ENCODE results near the gene ATP13A2.
"Not testable (repeated sequence)": the region's sequence is repeated elsewhere in the genome, so short reads cannot be mapped to it uniquely, and the experiment has no call there.

The ATP13A2 gene

DNA sequence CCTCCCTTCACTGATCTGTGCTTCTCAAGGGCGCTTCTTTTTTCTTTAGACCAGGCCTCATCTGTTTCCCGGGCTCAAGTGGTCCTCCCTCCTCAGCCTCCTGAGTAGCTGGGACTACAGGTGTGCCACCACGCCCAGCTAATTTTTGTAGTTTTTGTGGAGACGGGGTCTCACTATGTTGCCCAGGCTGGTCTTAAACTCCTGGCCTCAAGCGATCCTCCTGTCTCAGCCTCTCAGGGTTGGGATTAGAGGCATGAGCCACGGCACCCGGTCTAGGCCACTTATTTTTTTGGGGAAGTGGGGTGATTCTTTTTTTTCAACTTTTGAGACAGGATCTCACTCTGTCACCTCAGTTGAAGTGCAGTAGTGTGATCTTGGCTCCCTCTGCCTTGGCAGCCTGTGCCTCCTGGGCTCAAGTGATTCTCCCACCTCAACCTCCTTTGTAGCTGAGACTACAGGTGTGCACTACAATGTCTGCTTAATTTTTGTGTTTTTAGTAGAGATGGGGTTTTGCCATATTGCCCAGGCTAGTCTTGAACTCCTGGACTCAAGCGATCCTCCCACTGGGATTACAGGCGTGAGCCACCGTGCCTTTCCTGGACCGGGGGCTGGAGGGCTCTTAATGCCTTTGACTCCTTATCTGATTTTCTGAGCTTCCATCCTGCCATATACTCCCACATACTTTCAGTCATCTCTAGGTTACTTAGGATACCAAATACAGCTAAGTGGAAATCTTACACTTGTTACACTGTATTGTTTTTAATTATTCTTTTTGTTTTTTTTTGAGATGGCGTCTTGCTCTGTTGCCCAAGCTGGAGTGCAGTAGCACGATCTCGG lies 50.2 kb downstream of the ATP13A2 start:
- no peak for DNase-seq (ENCODE audit: low read depth in 2 of 2)

DNA sequence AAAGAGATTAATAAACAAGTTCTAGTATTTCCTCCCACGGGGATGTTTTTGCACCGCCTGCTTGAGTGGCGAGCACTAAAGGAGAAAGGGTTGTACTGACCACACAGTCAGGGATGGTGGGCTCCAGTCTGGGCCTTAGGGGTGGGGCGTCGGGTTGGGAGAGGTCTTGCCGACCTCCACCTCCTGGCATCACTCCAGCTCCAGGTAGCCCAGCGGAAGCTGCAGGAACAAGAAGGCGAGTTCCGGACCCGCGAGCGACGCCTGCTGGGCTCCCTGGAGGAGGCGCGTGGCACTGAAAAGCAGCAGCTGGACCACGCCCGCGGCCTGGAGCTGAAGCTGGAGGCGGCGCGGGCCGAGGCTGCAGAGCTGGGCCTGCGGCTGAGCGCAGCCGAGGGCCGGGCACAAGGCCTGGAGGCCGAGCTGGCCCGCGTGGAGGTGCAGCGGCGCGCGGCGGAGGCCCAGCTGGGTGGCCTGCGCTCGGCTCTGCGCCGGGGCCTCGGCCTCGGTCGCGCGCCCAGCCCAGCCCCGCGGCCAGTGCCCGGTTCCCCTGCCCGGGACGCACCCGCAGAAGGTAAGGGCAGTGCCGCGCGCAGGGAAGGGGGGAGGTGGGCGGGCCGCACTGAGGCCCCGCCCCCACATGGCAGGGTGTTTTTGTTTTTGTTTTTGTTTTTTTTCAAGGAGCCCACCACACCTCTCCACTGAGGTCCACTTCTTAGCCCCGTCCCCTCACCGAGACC lies 51.0 kb downstream of the ATP13A2 start:
- peak; percentile 39 to 57 for DNase-seq (ENCODE audit: low read depth in 2 of 2)

DNA sequence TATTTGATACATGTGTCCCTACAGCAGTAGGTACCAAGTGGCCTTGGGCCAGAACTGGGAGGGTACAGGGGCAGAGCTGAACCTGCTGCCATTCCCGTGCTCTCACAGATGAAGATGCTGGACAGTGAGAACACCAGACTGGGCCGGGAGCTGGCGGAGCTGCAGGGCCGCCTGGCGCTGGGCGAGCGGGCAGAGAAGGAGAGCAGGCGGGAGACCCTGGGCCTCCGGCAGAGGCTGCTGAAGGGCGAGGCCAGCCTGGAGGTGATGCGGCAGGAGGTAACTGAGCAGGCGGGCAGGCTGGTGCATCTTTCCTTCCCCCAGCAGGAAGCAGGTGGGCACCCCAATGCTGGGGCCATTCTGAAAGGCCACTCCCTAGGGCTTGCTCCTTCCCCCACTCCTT lies 53.3 kb downstream of the ATP13A2 start:
- no peak for DNase-seq (ENCODE audit: low read depth in 2 of 2)

DNA sequence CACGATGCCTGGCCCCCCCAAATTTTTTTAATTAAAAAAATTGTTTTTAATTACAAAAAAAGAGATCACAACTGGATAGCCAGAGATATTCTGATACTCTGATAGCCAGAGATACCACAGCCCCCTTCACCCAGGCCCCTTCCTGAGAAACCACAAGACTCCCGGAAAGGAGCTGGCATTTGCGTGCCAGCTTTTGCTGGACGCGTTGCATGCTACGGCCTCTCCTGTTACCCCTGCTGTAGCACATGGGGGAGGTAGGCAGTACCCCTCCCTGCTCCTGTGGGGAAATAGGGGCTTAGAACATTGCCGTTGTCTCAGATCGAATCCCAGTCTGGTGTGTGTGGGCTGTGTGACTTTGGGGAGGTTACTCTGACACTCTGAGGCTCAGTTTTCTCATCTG lies 54.0 kb downstream of the ATP13A2 start:
- DNase-seq (ENCODE audit: low read depth in 2 of 2), result no peak

DNA sequence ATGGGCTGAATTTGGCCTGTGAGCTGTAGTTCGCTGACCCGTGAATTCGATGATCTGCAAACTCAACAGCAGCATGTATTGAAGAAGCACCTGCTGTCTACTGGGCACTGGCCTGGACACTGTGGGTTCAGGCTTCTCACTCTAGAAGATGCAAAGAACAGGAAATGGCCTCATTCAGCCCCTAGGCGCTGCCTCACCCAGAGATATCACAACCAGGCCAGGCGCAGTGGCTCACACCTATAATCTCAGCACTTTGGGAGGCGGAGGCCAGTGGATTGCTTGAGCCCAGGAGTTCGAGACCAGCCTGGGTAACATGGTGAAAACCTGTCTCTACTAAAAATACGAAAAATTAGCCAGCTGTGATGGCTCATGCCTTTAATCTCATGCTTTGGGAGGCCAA lies 55.0 kb downstream of the ATP13A2 start:
- DNase-seq (ENCODE audit: low read depth in 2 of 2), result no peak

DNA sequence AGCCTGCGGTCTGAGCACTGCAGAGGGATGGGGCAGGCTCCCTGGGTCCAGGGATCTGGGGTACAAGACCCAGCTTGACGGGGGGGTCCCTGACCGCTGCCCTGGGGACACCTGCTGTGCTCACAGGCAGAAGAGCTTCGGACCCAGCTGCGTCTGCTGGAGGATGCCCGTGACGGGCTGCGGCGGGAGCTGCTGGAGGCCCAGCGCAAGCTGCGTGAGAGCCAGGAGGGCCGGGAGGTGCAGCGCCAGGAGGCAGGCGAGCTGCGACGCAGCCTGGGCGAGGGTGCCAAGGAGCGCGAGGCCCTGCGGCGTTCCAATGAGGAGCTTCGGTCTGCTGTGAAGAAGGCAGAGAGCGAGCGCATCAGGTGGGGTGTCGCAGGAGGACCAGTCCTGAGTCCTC lies 56.5 kb downstream of the ATP13A2 start:
- no peak for DNase-seq (ENCODE audit: low read depth in 2 of 2)

- no peak for DNase-seq (ENCODE audit: low read depth in 2 of 2)
Observed at GRCh38 chr1:16954579-16954978, 57.1 kb downstream of the ATP13A2 start.

- not testable (repeated sequence) for DNase-seq (ENCODE audit: low read depth in 2 of 2)
Observed at GRCh38 chr1:16952376-16952775, 59.4 kb downstream of the ATP13A2 start.

- DNase-seq (ENCODE audit: low read depth in 2 of 2), result not testable (repeated sequence)
Observed at GRCh38 chr1:16949026-16949425, 62.7 kb downstream of the ATP13A2 start.

DNA sequence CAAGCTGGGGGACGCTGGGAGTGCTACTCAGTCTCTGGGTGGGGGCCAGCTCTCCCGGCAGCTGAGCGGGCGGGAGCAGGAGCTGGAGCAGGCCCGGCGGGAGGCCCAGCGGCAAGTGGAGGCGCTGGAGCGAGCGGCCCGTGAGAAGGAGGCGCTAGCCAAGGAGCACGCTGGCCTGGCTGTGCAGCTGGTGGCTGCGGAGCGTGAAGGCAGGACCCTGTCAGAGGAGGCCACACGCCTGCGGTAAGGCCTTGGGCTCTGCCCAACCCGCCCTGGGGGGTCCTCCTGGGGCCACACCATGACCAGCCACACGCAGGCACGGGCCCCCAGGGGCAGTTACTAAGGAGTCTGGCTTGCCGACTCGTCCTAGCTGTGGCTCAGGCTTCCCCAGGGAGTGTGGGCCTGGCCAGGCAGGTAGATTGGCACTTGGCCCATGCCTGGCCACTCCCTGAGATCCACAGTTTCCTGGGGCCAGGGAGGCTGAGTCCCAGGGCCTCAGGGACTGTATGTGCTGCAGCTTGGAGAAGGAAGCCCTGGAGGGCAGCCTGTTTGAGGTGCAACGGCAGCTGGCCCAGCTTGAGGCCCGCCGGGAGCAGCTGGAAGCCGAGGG lies 63.3 kb downstream of the ATP13A2 start:
- DNase-seq (ENCODE audit: low read depth in 2 of 2), result not testable (repeated sequence)

DNA sequence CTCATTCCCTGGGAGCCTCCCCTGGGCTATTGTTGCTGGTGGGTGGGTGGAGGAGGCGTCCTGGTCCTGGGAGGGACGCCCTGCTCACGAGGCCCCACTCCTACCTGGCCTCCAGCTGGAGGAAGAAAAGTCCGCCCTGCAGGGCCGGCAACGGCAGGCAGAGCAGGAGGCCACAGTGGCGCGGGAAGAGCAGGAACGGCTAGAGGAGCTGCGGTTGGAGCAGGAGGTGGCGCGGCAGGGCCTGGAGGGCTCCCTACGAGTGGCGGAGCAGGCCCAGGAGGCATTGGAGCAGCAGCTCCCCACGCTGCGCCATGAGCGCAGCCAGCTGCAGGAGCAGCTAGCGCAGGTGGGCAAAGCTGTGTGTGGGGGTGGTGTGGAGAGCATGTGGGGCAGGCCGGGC lies 65.1 kb downstream of the ATP13A2 start:
- no peak for DNase-seq (ENCODE audit: low read depth in 2 of 2)

DNA sequence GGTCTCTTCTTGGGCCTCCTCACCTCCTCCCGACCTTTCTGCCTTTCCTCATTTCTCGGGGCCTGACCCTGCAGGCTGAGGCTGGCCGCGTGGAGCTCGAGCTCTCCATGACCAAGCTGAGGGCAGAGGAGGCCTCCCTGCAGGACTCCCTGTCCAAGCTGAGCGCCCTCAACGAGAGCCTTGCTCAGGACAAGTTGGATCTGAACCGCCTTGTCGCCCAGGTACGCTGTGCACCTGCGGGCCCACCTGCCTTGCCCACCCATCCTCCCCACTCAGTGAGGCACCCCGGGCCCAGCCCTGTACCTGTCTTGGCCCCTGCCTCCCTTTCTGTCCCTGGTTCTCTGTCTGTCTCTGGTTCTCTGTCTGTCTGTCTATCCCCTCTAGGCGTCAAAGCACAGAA lies 65.5 kb downstream of the ATP13A2 start:
- not testable (repeated sequence) for DNase-seq (ENCODE audit: low read depth in 2 of 2)

GRCh38 chr1:16945512-16945911 lies 66.2 kb downstream of the ATP13A2 start:
- DNase-seq (ENCODE audit: low read depth in 2 of 2), result not testable (repeated sequence)

GRCh38 chr1:16944038-16944437 lies 67.7 kb downstream of the ATP13A2 start:
- no peak for DNase-seq (ENCODE audit: low read depth in 2 of 2)

DNA sequence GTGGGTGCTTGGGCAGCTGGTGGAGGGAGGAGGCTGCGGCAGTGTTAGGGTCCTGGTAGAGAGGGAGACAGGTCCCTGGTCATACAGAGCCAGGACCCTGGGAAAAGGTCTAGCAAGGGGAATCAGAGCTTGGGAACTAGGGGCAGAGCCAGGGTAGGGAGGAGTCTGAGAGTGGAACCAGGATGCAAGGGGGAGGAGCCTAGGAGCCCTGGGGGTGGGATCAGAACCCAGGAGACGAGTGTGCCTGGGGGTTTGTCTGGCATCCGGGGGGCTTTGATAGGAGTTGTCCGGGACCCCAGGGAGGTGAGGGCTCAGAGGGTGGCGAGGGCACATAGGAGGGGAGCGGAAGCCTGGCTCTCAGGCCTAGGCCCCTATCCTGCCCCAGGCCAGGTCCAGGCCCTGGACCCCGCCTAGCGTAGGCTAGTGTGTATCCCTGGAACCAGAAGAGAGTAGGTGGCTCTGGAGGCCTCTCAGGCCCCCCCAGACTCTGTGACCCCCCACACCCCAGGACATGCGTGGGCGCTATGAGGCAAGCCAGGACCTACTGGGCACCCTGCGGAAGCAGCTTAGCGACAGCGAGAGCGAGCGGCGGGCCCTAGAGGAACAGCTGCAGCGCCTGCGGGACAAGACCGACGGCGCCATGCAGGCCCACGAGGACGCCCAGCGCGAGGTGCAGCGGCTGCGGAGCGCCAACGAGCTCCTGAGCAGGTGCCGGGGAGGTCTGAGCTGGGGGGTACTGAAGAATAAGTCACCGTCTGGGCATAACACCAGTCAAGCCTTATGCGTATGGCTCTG lies 72.1 kb downstream of the ATP13A2 start:
- not testable (repeated sequence) for DNase-seq (ENCODE audit: low read depth in 2 of 2)

DNA sequence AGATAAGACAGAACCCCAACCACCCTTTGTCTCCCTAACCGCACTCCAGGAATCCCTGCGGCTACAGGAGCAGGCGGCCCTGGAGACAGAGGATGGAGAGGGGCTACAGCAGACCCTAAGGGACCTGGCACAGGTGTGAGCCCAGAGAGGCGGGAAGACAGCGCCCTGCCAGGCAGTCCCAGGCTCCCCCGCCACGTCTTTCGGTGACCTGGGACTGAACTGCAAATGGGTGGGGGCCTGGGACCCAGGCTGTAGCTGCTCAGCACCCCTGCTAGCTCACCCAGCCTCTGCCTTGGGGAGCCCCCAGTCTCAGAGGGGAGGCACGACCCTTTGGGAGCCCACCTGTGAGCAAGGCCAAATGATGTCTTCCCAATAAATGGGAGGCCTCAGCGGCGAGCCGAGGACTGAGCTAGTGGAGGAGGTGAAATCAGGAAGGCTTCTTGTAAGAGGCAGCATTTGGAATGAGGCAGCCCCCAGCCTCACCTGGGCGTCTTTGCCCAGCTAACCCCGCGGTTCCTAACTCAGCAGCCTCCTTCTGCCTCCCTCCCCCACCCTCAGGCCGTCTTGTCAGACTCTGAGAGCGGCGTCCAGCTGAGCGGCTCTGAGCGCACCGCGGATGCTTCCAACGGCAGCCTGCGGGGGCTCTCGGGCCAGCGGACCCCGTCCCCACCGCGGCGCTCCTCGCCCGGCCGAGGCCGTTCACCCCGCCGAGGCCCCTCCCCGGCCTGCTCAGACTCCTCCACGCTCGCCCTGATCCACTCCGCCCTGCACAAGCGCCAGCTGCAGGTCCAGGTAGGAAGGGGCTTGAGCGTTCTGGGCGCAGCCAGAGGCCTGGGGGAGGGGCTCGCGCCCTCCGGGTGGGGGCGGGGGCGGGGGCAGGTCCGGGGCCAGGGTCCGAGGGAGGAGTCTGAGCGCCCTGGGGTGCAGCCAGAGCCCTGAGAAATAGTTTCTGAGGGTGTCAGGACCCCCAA lies 73.1 kb downstream of the ATP13A2 start:
- DNase-seq (ENCODE audit: low read depth in 2 of 2), result no peak

DNA sequence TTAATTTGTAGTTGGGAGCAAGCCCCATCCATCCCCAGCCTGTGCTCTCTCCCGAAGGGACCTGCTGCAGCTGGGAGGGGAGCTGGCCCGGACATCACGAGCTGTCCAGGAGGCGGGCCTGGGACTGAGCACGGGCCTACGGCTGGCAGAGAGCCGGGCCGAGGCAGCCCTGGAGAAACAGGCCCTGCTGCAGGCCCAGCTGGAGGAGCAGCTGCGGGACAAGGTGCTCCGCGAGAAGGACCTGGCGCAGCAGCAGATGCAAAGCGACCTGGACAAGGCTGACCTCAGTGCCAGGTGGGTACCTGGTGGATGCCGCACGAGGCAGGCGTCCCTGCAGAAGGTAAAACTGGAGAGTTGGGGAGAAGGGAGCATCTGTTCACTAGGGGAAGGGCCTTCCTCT lies 75.1 kb downstream of the ATP13A2 start:
- DNase-seq (ENCODE audit: low read depth in 2 of 2), result not testable (repeated sequence)

Data from stimulated activated CD8-positive, alpha-beta memory T cell treated with anti-CD3 and anti-CD28 coated beads, Interleukin-7, amount 100 ng/mL, for 1 hour (primary cell).